ENCODE results near the gene GTF3A.

The GTF3A gene

GRCh38 chr13:27476943-27477703, 52.7 kb downstream of the GTF3A start:
- no peak overlapping the region for H3K9ac ChIP-seq (ENCODE audit: low read depth, low read length)
- no peaks in the 10 kb centered on the region for H3K9me3 ChIP-seq (ENCODE audit: control insufficient read depth, insufficient read depth, low read length)
- no peaks in the 10 kb centered on the region for H3K36me3 ChIP-seq (ENCODE audit: insufficient read depth, low read length)
- no peaks in the 10 kb centered on the region for H3K4me1 ChIP-seq (ENCODE audit: insufficient read depth, low read length)

DNA sequence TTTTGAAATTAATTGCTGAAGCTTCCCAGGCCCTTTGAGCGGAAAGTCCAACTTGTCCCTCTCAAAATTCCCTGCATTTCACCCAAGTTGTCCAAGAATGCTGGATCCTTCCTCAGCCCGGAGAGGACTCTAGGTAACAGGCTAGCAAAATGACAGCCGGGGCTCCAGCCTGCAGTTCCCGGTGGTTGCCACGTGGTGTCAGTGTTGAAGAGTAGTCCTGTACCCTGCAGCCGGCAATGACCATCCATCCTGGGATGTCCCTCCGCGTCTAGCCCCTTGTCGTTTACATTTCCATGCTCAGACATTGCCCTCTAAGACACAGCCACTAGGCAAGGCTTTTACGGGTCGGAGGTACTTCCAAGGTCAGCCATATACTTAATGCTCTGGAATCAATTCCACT, 57.3 kb downstream of the GTF3A start:
- H3K9ac ChIP-seq (ENCODE audit: low read depth, low read length) = no peak overlapping the region
- no peaks in the 10 kb centered on the region for H3K9me3 ChIP-seq (ENCODE audit: control insufficient read depth, insufficient read depth, low read length)
- H3K36me3 ChIP-seq (ENCODE audit: insufficient read depth, low read length) = no peaks in the 10 kb centered on the region
- H3K4me1 ChIP-seq (ENCODE audit: insufficient read depth, low read length) = no peaks in the 10 kb centered on the region

- H3K4me1 ChIP-seq (ENCODE audit: insufficient read depth, low read length) = no peaks in the 10 kb centered on the region
- H3K9me3 ChIP-seq (ENCODE audit: control insufficient read depth, insufficient read depth, low read length) = no peaks in the 10 kb centered on the region
- H3K36me3 ChIP-seq (ENCODE audit: insufficient read depth, low read length) = no peaks in the 10 kb centered on the region
- no peak overlapping the region for H3K9ac ChIP-seq (ENCODE audit: low read depth, low read length)
Measured at GRCh38 chr13:27482983-27483382, 58.6 kb downstream of the GTF3A start.

GRCh38 chr13:27483421-27483820, 59.0 kb downstream of the GTF3A start:
- Histone ChIP-seq H3K9me3 (ENCODE audit: control insufficient read depth, insufficient read depth, low read length) (no peaks in the 10 kb centered on the region), H3K36me3 (ENCODE audit: insufficient read depth, low read length) (no peaks in the 10 kb centered on the region), H3K9ac (ENCODE audit: low read depth, low read length) (no peak overlapping the region), H3K4me1 (ENCODE audit: insufficient read depth, low read length) (no peaks in the 10 kb centered on the region)

Measured in ES-I3 (cell line).